PC-9 (cell line): ENCODE measurements around the gene LSS.

ENCODE experiments used
- EZH2 ChIP-seq: fragments of 200-600 bp; sonication (generic); IDR thresholded peaks from 2 replicates; pipeline ENCODE4 v1.8.0; 2017; ENCODE audit warnings: antibody characterized with exemption, low read depth
- TF ChIP-seq, protein P1 (sequence below): fragments of 200-600 bp; sonication (generic); conservative IDR thresholded peaks from 2 replicates; pipeline ENCODE4 v1.6.1; 2017; ENCODE audit warnings: mixed run types, antibody characterized with exemption, mild to moderate bottlenecking, moderate library complexity

DNA sequence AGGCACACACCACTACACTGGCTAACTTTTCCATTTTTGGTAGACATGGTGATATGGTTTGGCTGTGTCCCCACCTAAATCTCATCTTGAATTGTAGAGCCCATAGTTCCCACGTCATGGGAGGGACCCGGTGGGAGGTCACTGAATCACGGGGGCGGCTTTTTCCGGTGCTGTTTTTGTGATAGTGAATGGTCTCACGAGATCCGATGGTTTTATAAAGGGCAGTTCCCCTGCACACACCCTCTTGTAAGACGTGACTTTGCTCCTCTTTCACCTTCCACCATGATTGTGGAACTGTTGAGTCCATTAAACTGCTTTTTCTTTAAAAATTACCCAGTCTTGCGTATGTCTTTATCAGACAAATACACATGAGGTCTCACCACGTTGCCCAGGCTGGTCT, 71.9 kb downstream of the LSS start:
- TF ChIP-seq, protein P1, sequence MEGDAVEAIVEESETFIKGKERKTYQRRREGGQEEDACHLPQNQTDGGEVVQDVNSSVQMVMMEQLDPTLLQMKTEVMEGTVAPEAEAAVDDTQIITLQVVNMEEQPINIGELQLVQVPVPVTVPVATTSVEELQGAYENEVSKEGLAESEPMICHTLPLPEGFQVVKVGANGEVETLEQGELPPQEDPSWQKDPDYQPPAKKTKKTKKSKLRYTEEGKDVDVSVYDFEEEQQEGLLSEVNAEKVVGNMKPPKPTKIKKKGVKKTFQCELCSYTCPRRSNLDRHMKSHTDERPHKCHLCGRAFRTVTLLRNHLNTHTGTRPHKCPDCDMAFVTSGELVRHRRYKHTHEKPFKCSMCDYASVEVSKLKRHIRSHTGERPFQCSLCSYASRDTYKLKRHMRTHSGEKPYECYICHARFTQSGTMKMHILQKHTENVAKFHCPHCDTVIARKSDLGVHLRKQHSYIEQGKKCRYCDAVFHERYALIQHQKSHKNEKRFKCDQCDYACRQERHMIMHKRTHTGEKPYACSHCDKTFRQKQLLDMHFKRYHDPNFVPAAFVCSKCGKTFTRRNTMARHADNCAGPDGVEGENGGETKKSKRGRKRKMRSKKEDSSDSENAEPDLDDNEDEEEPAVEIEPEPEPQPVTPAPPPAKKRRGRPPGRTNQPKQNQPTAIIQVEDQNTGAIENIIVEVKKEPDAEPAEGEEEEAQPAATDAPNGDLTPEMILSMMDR: no peak
- TF ChIP-seq EZH2: no peak
